HUES64 (cell line): Measurements from ENCODE around the gene TRIM17.

Source experiments
- H3K27ac ChIP-seq: 2 replicates; pipeline ENCODE4 v1.7.0; 2013; ENCODE audit warnings: low read depth, low read length, inconsistent platforms
- H3K27me3 ChIP-seq: 2 replicates; pipeline ENCODE4 v1.6.1; 2013; ENCODE audit warnings: mild to moderate bottlenecking, low read length; ENCODE audit not compliant: insufficient read depth
- H3K36me3 ChIP-seq: 2 replicates; pipeline ENCODE4 v1.6.1; 2013; ENCODE audit warnings: mild to moderate bottlenecking, low read length; ENCODE audit not compliant: insufficient read depth
- H3K4me1 ChIP-seq: 2 replicates; pipeline ENCODE4 v1.6.1; 2013; ENCODE audit warnings: mild to moderate bottlenecking, low read length, moderate library complexity; ENCODE audit not compliant: insufficient read depth
- H3K4me3 ChIP-seq: 2 replicates; pipeline ENCODE4 v1.5.1; 2013; ENCODE audit warnings: mild to moderate bottlenecking, low read length, moderate library complexity
- H3K9ac ChIP-seq: 2 replicates; pipeline ENCODE4 v1.6.1; 2013; ENCODE audit warnings: mild to moderate bottlenecking, low read depth, low read length
- H3K9me3 ChIP-seq: 2 replicates; pipeline ENCODE4 v1.6.1; 2013; ENCODE audit warnings: low read depth, low read length; ENCODE audit not compliant: insufficient read depth
- WGBS: fragments of 150-250, 120-280 bp; methylation state at CpG from one replicate; pipeline ENCODE4 v1.1.7; 2013; ENCODE audit warnings: missing lambda C conversion rate; 5-methylcytosine and 5-hydroxymethylcytosine counted together

Gene TRIM17

GRCh38 chr1:228363686-228364067 is 53.0 kb downstream of the TRIM17 start:
- Histone ChIP-seq H3K4me3 (no peak overlapping the region), H3K36me3 (no peaks in the 10 kb centered on the region), H3K9ac (no peak overlapping the region), H3K9me3 (no peaks in the 10 kb centered on the region), H3K27ac (no peak overlapping the region), H3K4me1 (peaks cover 5% of the 10 kb centered on the region; the same call in 1 of the 2 replicates), H3K27me3 (no peaks in the 10 kb centered on the region)
- WGBS, result 73% methylated on average over 9 of the region's 9 CpGs

- no peaks in the 10 kb centered on the region for H3K36me3 ChIP-seq
- 89% methylated on average over 4 of the region's 4 CpGs for WGBS
- H3K9ac ChIP-seq, result no peak overlapping the region
- H3K4me1 ChIP-seq, result peaks cover 4% of the 10 kb centered on the region; the same call in 1 of the 2 replicates
- no peak overlapping the region for H3K4me3 ChIP-seq
- H3K9me3 ChIP-seq, result no peaks in the 10 kb centered on the region
- H3K27me3 ChIP-seq, result no peaks in the 10 kb centered on the region
- no peak overlapping the region for H3K27ac ChIP-seq
Observed at GRCh38 chr1:228362884-228363450, 53.7 kb downstream of the TRIM17 start.

- H3K36me3 ChIP-seq, result no peaks in the 10 kb centered on the region
- H3K9ac ChIP-seq, result no peak overlapping the region
- 88% methylated on average over 17 of the region's 18 CpGs for WGBS
- H3K4me3 ChIP-seq, result no peak overlapping the region
- no peaks in the 10 kb centered on the region for H3K9me3 ChIP-seq
- H3K4me1 ChIP-seq, result no peaks in the 10 kb centered on the region
- H3K27me3 ChIP-seq, result no peaks in the 10 kb centered on the region
- no peak overlapping the region for H3K27ac ChIP-seq
Observed at GRCh38 chr1:228362141-228362883, 54.3 kb downstream of the TRIM17 start.

GRCh38 chr1:228361314-228362140 is 55.1 kb downstream of the TRIM17 start:
- no peak overlapping the region for H3K27ac ChIP-seq
- no peak overlapping the region for H3K4me3 ChIP-seq
- H3K36me3 ChIP-seq, result no peaks in the 10 kb centered on the region
- H3K9me3 ChIP-seq, result no peaks in the 10 kb centered on the region
- WGBS, result 90% methylated on average over 26 of the region's 26 CpGs
- H3K9ac ChIP-seq, result no peak overlapping the region
- no peaks in the 10 kb centered on the region for H3K4me1 ChIP-seq
- H3K27me3 ChIP-seq, result no peaks in the 10 kb centered on the region

GRCh38 chr1:228360533-228361313 is 55.9 kb downstream of the TRIM17 start:
- Histone ChIP-seq H3K4me3 (no peak overlapping the region), H3K27me3 (no peaks in the 10 kb centered on the region), H3K36me3 (peaks cover 2% of the 10 kb centered on the region; the same call in 1 of the 2 replicates), H3K9ac (no peak overlapping the region), H3K4me1 (no peaks in the 10 kb centered on the region), H3K9me3 (no peaks in the 10 kb centered on the region), H3K27ac (no peak overlapping the region)
- WGBS, result 96% methylated on average over 19 of the region's 19 CpGs

- H3K4me1 ChIP-seq, result no peaks in the 10 kb centered on the region
- H3K36me3 ChIP-seq, result peaks cover 2% of the 10 kb centered on the region; the same call in 1 of the 2 replicates
- no peaks in the 10 kb centered on the region for H3K9me3 ChIP-seq
- no peak overlapping the region for H3K4me3 ChIP-seq
- WGBS, result 92% methylated on average over 45 of the region's 45 CpGs
- no peak overlapping the region for H3K9ac ChIP-seq
- H3K27ac ChIP-seq, result no peak overlapping the region
- H3K27me3 ChIP-seq, result no peaks in the 10 kb centered on the region
Observed at GRCh38 chr1:228359613-228360532, 56.8 kb downstream of the TRIM17 start.

- Histone ChIP-seq H3K36me3 (peaks cover 2% of the 10 kb centered on the region; the same call in 1 of the 2 replicates), H3K27me3 (no peaks in the 10 kb centered on the region), H3K4me3 (no peak overlapping the region)
Observed at GRCh38 chr1:228358764-228359612, 57.7 kb downstream of the TRIM17 start.

GRCh38 chr1:228358039-228358763 is 58.5 kb downstream of the TRIM17 start:
- WGBS, result 62% methylated on average over 4 of the region's 4 CpGs
- no peak overlapping the region for H3K4me3 ChIP-seq
- no peak overlapping the region for H3K27ac ChIP-seq
- no peaks in the 10 kb centered on the region for H3K27me3 ChIP-seq
- H3K9me3 ChIP-seq, result no peaks in the 10 kb centered on the region
- H3K9ac ChIP-seq, result no peak overlapping the region
- no peaks in the 10 kb centered on the region for H3K4me1 ChIP-seq
- peaks cover 2% of the 10 kb centered on the region; the same call in 1 of the 2 replicates for H3K36me3 ChIP-seq

More at GRCh38 chr1:228358764-228359612, 57.7 kb downstream of the TRIM17 start:
- H3K27ac ChIP-seq, result no peak overlapping the region
- no peaks in the 10 kb centered on the region for H3K4me1 ChIP-seq
- 88% methylated on average over 19 of the region's 19 CpGs for WGBS
- H3K9me3 ChIP-seq, result no peaks in the 10 kb centered on the region
- no peak overlapping the region for H3K9ac ChIP-seq
